ENCODE results near the gene FAF1.

FAF1 gene

GRCh38 chr1:50527249-50527986 lies 432.6 kb downstream of the FAF1 start:
- H3K27ac ChIP-seq (ENCODE audit: low read depth, low read length) = no peak overlapping the region
- H4K20me1 ChIP-seq (ENCODE audit: low read depth, low read length) = no peaks in the 10 kb centered on the region
- TF ChIP-seq CTCF (IDR thresholded peaks at IDR 0.05; ENCODE audit: insufficient read depth, low read length, poor library complexity, severe bottlenecking) (no peak), EZH2phosphoT487 (conservative IDR thresholded peaks at IDR 0.05; ENCODE audit: low read length) (no peak)
- no peak overlapping the region for H3K4me2 ChIP-seq (ENCODE audit: low read depth, low read length, poor library complexity, severe bottlenecking)
- H3F3A ChIP-seq (ENCODE audit: insufficient read depth) = no peaks in the 10 kb centered on the region
- H3K27me3 ChIP-seq (ENCODE audit: low read length) = no peaks in the 10 kb centered on the region
- H3K9ac ChIP-seq (ENCODE audit: low read length) = no peak overlapping the region
- no peak overlapping the region for H3K4me3 ChIP-seq (ENCODE audit: insufficient read depth, low read length, poor library complexity, severe bottlenecking)
- no peaks in the 10 kb centered on the region for H3K79me2 ChIP-seq (ENCODE audit: insufficient read depth, low read length)
- no peak overlapping the region for H2AFZ ChIP-seq (ENCODE audit: low read depth, low read length, severe bottlenecking)
- no peaks in the 10 kb centered on the region for H3K9me3 ChIP-seq (ENCODE audit: insufficient read depth, low read length)
- peaks cover 13% of the 10 kb centered on the region for H3K36me3 ChIP-seq (ENCODE audit: low read length)
- no peaks in the 10 kb centered on the region for H3K9me2 ChIP-seq (replicated peaks; ENCODE audit: insufficient read depth, low read length)

- no peak overlapping the region for H2AFZ ChIP-seq (ENCODE audit: low read depth, low read length, severe bottlenecking)
- no peak overlapping the region for H3K4me3 ChIP-seq (ENCODE audit: insufficient read depth, low read length, poor library complexity, severe bottlenecking)
- no peak overlapping the region for H3K9ac ChIP-seq (ENCODE audit: low read length)
- no peaks in the 10 kb centered on the region for H3K9me3 ChIP-seq (ENCODE audit: insufficient read depth, low read length)
- H4K20me1 ChIP-seq (ENCODE audit: low read depth, low read length) = no peaks in the 10 kb centered on the region
- peaks cover 8% of the 10 kb centered on the region for H3K36me3 ChIP-seq (ENCODE audit: low read length)
- H3K27ac ChIP-seq (ENCODE audit: low read depth, low read length) = no peak overlapping the region
- TF ChIP-seq CTCF (IDR thresholded peaks at IDR 0.05; ENCODE audit: insufficient read depth, low read length, poor library complexity, severe bottlenecking) (no peak), EZH2phosphoT487 (conservative IDR thresholded peaks at IDR 0.05; ENCODE audit: low read length) (no peak)
- H3K9me2 ChIP-seq (replicated peaks; ENCODE audit: insufficient read depth, low read length) = no peaks in the 10 kb centered on the region
- no peaks in the 10 kb centered on the region for H3F3A ChIP-seq (ENCODE audit: insufficient read depth)
- no peaks in the 10 kb centered on the region for H3K79me2 ChIP-seq (ENCODE audit: insufficient read depth, low read length)
- H3K27me3 ChIP-seq (ENCODE audit: low read length) = no peaks in the 10 kb centered on the region
- H3K4me2 ChIP-seq (ENCODE audit: low read depth, low read length, poor library complexity, severe bottlenecking) = no peak overlapping the region
Observed at GRCh38 chr1:50526431-50526830, 433.6 kb downstream of the FAF1 start.

GRCh38 chr1:50523548-50523947 lies 436.5 kb downstream of the FAF1 start:
- H4K20me1 ChIP-seq (ENCODE audit: low read depth, low read length) = no peaks in the 10 kb centered on the region
- H3F3A ChIP-seq (ENCODE audit: insufficient read depth) = no peaks in the 10 kb centered on the region
- no peak overlapping the region for H3K27ac ChIP-seq (ENCODE audit: low read depth, low read length)
- H3K4me3 ChIP-seq (ENCODE audit: insufficient read depth, low read length, poor library complexity, severe bottlenecking) = no peak overlapping the region
- H3K36me3 ChIP-seq (ENCODE audit: low read length) = peaks cover 4% of the 10 kb centered on the region; the same call in 1 of the 2 replicates
- no peak for TF ChIP-seq CTCF (IDR thresholded peaks at IDR 0.05; ENCODE audit: insufficient read depth, low read length, poor library complexity, severe bottlenecking)
- no peak for TF ChIP-seq EZH2phosphoT487 (conservative IDR thresholded peaks at IDR 0.05; ENCODE audit: low read length)
- no peaks in the 10 kb centered on the region for H3K79me2 ChIP-seq (ENCODE audit: insufficient read depth, low read length)
- no peaks in the 10 kb centered on the region for H3K9me2 ChIP-seq (replicated peaks; ENCODE audit: insufficient read depth, low read length)
- H3K4me2 ChIP-seq (ENCODE audit: low read depth, low read length, poor library complexity, severe bottlenecking) = no peak overlapping the region
- no peaks in the 10 kb centered on the region for H3K9me3 ChIP-seq (ENCODE audit: insufficient read depth, low read length)
- H3K9ac ChIP-seq (ENCODE audit: low read length) = no peak overlapping the region
- H3K27me3 ChIP-seq (ENCODE audit: low read length) = no peaks in the 10 kb centered on the region
- H2AFZ ChIP-seq (ENCODE audit: low read depth, low read length, severe bottlenecking) = no peak overlapping the region
